ENCODE measurements around the gene ROPN1.

DNA sequence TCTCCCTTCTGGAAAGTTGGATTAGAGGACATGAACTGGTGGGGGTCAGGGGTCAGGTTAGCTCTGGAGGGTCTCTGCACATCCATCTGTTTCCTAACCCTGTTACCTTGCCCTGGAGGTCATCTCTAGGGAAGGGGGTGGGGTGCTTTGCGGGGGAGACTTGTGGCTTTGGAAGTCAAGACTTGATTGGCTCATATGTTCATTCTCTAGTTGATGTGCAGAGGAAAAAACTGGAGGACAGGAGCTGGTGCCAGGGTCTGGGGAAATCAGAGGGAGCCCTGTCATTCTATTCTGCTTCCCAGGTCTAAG lies 42.9 kb upstream of the ROPN1 start:
- TF ChIP-seq, protein P1, sequence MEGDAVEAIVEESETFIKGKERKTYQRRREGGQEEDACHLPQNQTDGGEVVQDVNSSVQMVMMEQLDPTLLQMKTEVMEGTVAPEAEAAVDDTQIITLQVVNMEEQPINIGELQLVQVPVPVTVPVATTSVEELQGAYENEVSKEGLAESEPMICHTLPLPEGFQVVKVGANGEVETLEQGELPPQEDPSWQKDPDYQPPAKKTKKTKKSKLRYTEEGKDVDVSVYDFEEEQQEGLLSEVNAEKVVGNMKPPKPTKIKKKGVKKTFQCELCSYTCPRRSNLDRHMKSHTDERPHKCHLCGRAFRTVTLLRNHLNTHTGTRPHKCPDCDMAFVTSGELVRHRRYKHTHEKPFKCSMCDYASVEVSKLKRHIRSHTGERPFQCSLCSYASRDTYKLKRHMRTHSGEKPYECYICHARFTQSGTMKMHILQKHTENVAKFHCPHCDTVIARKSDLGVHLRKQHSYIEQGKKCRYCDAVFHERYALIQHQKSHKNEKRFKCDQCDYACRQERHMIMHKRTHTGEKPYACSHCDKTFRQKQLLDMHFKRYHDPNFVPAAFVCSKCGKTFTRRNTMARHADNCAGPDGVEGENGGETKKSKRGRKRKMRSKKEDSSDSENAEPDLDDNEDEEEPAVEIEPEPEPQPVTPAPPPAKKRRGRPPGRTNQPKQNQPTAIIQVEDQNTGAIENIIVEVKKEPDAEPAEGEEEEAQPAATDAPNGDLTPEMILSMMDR (conservative IDR thresholded peaks at IDR 0.05 in 1 of 2, IDR thresholded peaks at IDR 0.05 in 1 of 2; ENCODE audit: low read depth in 1 of 2, low read length in 2 of 2), result no peak
- TF ChIP-seq EZH2 (IDR thresholded peaks at IDR 0.05; ENCODE audit: low read length, missing control alignments), result no peak
